GM12891 (cell line): ENCODE measurements around the gene RFC2.
A peak's percentile ranks its signal among the peaks of the same experiment; 100 is the strongest.

Experiments used
- PAX5 ChIP-seq: IDR thresholded peaks from 2 replicates; pipeline ENCODE4 v1.6.1; 2011; ENCODE audit warnings: low read length, moderate library complexity, mild to moderate bottlenecking; ENCODE audit not compliant: insufficient read depth, severe bottlenecking
- POLR2A ChIP-seq: IDR thresholded peaks from 2 replicates; pipeline ENCODE4 v1.6.1; 2011; ENCODE audit warnings: low read depth, low read length, control low read depth
- POLR2AphosphoS5 ChIP-seq: IDR thresholded peaks from 2 replicates; pipeline ENCODE4 v1.6.1; 2011; ENCODE audit warnings: low read depth, low read length, control low read depth
- POU2F2 ChIP-seq: IDR thresholded peaks from 2 replicates; pipeline ENCODE4 v1.6.1; 2011; ENCODE audit warnings: low read depth, mild to moderate bottlenecking, control low read depth, low read length, moderate library complexity
- SPI1 ChIP-seq: IDR thresholded peaks from 2 replicates; pipeline ENCODE4 v1.6.1; 2011; ENCODE audit warnings: low read depth, low read length, control low read depth
- TAF1 ChIP-seq: IDR thresholded peaks from 2 replicates; pipeline ENCODE4 v1.6.1; 2011; ENCODE audit warnings: low read depth, low read length, control low read depth

DNA sequence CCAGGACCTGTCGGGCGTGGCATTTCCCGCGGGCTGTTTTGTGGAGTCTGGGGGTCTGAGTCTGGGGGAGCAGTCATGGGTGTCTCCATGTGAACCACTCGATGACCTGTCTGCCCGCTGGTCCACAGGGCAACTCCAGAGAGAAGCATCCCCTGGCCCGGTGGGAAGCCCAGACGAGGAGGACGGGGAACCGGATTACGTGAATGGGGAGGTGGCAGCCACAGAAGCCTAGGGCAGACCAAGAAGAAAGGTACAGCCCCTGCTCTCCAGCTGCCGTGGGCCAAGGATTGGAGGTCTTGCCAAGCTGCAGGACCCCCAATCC, 29.7 kb downstream of the RFC2 start:
- no peak for TF ChIP-seq TAF1
- no peak for TF ChIP-seq POLR2A
- 0 out of 2 replicates have a peak, but pooled peaks have one; percentile 6 for TF ChIP-seq POLR2AphosphoS5
- TF ChIP-seq PAX5 = no peak
- no peak for TF ChIP-seq SPI1
- no peak for TF ChIP-seq POU2F2
